Measurements from ENCODE around the gene CHST13.

The CHST13 gene, protein sequence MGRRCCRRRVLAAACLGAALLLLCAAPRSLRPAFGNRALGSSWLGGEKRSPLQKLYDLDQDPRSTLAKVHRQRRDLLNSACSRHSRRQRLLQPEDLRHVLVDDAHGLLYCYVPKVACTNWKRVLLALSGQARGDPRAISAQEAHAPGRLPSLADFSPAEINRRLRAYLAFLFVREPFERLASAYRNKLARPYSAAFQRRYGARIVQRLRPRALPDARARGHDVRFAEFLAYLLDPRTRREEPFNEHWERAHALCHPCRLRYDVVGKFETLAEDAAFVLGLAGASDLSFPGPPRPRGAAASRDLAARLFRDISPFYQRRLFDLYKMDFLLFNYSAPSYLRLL

DNA sequence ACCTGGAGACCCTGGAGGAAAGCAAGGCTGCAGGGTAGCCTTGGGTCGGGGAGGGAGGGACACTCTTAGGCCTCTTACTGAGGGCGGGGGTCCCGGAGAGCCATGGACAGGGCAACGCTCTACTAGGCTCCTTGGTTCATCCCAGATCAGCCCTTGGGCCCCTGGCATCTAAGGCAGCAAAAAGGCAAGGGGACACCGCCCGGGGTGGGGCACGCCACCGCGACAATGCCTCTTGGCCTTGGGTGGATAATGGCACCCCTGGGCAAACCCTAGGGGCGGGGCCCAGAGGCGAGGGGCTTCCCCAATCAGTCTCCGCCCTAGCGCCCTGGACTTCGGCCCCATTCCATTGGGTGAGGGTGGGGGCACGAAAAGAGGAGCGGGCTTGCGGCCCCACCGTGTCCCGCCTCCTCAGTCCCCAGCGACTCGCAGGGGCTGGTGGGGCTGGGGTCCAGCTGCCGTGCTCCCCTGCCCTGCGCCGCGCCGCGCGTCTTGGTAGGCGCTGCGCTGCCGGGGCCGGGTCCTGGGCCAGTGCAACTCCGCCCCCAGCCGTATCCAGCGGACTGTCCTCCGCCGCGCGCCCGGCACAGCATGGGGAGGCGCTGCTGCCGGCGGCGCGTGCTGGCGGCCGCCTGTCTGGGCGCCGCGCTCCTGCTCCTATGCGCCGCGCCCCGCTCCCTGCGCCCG lies at the start of gene CHST13:
CHST13 (plus strand) TSS at position 411 of the 684 bp plus-strand sequence; CDS start at position 589, 178 bp downstream.
- DNase-seq, result peak; percentile 27

DNA sequence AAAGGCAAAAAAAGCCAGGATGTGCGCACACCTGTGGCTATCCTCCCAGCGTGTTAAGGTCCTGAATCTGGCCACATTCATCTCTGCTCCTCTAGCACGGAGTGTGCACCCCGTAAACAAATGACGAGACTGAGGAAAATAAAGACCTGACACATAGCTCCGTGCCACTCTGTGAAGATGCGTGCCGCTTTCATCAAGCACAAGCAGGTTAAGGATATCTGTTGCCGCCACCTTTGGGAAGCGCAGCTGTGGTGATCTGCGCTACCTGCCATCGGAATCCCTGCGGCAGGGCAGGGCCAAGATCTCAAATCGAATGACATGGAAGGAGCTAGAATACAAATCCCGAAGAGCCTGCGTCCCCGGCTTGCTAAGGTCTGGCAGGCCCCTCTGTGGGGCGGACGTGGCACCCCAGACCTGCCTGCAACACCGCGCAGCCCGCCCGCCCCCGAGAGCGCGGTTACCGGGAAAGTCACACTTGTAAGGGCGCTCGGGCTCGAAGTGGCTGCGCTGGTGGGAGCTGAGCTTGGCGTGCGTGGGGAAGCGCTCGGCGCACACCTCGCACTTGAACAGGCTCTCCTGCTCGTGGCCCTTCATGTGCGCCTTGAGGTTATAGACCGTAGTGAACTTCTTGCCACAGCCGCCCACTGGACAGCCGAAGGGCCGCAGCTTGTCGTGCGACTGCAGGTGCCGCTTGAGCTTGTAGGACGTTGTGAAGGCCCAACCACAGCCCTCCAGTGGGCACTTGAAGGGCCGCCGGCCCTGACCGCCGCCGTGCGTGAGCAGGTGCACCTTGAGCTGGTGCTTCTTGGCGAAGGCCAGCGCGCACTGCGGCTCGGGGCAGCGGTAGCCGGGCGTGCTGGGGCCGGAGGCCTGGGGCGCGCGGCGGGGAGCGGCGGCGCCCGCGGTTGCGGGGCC lies 49.2 kb upstream of the CHST13 start:
- DNase-seq, result peak; percentile 15

DNA sequence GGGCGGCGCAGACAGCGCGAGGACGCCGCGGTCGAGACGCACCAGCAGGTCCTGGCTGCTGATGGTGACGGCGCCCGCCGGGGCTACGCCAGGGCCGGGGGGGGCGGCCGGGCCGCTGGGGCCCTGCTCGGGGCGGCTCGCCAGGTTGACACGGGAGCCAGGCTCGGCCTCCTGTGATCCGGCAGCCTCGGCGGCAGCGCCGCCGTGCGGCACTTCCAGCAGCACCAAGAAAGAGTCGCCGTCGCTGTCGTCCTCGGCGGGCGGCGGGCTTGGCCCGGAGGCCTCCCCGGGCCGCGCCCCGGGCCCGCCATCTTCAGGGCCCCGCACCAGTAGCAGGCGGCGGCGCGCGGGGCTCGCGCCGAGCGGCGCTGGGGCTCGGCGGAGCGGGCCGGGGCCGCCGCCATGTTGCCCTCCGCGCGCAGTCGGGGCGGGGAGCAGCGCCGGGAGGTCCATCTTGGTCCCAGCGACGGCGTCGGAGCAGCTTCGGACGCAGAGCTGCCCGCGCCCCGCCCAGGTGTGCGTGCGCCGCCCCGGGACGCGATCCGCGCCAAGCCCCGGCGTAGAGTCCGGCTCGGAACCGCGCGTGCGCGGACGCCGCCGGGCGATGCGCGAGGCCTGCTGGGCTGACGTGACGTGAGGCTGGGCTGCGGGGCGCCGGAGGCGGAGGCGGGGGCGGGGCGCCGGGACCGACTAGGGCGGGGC lies 48.4 kb upstream of the CHST13 start, which contains the start of gene ZXDC:
ZXDC (minus strand) TSS at position 479 of the 702 bp plus-strand sequence; CDS start at position 453, 26 bp downstream.
- DNase-seq, result peak; percentile 77

DNA sequence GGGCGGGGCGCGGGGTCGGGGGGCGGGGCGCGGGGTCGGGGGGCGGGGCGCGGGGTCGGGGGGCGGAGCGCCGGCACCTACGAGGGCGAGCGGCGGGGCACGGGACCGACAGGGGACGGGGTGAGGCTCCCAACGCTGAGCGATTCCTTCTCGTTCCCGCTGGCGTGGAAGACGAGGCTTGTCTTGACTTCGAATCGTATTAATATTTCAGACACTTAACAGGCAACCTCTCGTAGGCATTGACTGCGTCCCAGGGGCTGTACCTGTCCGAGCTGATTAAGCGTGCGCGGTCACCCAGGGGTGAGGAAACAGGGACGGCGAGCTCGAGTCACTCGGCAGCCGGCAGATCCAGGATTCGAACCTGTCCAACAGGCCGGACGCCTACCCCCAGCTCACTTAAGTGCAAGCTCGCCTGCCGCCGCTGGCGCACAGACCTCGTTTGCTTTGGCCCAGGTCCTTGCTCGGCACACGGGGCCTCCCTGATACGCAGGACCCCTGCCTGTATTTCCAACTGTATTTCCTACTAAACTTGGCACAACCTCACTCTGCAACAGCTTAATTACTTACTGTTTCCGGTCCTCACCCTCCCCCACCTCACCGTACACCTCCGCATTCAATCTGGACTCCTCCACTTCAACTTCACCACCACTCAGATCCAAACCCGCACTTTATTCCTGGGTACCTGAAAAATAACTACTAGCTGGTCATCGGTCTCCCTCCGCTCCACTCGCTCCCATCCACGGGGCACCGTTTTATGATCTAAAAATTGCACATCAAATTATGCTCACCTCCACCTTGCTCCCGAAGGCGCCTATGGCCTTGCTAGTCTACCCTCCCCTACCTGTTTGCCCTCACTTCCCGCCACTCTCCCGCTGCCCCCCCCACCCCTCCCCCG lies 47.5 kb upstream of the CHST13 start:
- DNase-seq, result no peak

DNA sequence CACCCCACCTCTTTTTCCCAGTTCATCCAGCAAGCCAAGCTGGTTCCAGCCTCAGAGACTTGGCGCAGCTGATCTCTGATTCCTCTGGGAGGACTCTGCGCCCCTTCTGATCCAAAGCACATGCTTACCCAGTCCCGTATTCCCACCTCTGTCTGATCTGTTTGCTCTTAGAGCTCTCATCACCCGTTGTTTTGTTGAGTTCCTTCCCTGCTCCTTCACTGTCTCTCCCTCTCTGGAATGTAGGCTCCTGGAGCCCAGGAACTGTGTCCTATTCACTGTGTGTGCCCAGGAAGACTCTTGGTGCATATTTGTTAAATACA lies 46.9 kb upstream of the CHST13 start:
- no peak for DNase-seq

DNA sequence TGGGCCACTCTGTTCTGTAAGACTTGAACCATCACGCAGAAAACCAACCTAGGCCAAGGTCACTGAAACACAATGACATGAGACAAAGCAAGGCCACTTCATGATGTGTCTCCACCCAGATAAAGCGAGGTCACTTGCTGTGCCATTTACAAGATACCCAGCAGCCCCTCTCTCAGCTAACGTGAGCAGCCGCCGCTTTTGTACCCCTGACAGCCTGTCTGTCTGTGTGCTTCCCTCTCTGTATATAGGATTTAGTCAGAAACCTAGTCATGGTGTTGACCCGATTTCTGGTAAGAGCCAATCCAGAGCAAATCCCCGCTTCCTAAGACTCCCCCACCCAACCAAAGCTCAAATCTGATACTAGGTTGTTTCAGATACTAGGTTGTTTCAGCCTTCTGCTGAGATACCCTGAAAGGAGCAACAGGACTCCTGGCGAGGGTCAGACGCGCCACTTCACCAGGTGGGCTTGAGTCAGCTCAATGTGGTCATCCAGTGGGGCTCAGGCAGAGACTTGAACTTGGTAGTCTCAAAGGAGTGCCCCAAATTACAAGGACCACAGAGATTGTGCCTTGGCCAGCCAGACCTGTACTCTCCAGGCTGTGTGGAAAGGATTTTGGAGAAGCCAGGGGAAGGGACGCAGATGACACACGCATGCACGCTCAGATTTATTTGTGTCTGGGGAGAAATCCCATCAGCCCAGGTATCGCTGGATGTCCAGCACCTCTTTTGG lies 45.2 kb upstream of the CHST13 start:
- no peak for DNase-seq

DNA sequence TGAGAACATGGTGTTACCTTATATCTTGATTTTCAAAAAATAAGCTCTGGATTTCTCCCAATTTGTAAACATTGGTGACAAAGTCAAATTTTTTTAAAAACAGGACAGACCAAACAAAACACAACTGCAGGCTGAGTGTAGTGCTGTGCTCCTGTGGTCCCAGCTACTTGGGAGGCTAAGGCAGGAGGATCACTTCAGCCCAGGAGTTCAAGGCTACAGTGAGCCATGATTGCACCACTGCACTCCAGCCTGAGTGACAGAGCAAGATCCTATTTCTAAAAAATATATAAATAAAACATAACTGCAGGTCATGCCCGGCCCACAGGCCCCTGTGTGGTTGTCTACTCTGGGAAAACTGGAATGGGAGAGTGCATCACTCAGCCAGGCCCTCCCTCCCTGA lies 44.3 kb upstream of the CHST13 start:
- no peak for DNase-seq

DNA sequence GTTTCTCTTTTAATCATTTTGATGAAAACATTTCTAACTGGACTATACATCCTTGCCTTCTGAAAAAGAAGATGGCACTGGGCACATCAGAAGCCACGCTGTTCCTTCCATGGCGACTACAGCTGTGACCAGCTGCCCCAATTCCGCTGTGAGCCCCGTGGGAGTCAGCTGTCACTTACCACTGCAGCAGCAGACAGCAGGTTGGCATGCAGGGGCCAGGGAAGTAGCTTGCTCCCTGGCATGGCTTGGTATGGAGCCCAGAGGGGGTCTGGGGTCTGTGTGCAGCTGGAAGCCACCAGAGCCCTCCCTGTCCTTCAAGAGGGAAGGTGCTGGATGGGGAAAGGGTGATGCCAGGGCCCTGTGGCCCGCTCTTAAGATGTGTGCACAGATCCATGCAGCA lies 43.7 kb upstream of the CHST13 start:
- DNase-seq, result no peak

DNA sequence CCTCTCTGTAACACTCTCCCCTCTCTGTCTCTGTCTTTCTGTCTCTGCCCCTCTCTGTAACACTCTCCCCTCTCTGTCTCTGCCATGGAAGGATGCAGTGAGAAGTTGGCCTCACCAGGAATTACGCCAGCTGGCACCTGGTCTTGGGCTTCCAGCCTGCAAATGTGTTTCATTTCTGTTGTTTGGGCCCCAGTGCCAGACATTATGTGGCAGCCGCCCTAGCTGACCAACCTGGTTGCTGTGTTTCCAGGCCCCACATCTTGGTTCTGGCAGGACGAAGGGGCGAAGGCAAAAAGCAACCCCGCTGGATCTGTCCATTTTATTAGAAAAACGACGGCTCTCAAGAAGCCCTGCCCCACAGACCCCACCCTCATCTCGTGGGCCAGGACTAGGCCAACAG lies 43.1 kb upstream of the CHST13 start:
- DNase-seq, result no peak

DNA sequence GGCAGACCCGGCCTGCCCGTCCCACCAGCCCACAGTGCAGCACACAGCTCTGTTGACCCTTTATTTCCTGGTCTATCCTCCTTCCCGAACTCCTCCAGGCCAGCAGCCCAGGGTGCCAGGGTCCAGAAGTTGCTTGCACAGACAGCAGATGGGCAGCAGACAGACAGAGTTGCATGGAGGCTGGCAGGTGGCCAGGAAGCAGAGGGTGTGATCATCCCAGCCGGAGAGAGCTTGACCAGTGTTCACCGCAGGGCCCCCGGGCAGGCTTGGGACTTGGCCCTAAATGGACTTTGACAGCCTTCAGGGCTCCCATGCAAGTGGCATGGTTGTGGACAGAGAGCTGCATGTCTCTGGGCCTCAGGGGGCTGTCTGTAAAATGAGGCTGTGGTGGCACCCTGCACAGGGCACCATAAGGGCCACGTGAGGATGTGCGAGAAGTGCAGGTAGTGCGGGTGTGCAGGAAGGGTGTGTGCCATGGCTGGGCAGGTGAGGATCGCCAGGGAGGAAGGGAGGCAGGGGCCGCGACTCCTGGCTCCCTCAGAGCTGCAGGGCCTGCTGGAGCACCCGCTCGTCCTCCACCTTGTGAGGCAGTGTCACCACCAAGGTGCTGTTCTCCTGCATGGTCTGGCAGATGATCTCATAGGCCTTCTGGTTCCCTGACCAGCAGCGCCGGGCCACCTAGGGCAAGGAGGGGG lies 42.0 kb upstream of the CHST13 start:
- DNase-seq, result no peak

DNA sequence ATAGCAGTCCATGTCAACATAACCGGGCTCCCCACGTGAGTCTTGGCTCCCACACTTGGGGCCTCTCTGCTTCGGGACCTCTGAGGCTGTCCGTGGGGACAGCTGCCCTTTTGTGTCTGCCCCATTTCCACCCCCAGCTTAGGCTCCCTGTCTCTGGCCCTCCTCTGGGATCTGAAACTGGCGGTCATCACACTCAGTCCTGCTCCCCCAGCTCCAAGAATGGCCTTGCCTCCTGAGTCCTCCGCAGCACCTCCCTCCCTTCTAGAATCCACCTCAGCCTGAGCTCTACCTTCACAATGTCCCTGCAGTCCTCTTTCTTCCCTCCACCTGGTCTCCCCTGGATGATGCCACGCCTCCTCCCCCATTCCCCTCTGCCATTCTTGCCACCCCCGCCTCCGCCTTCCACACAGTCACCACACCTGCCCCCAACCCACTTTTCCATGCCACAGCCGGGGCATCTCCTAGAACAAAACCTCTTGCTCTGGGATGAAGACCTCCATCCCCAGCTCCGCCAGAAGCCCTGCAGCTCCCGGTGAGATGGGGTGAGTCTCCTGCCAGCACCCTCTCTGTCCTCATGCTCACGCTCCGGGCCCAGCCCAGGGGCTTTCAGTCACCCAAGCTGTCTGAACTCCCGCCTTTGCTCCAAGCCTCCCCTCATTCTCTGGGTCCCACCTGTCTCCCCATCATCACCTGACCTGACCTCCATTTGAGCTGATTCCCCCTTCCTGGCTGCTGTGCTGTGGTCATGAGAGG lies 41.3 kb upstream of the CHST13 start:
- DNase-seq, result no peak

DNA sequence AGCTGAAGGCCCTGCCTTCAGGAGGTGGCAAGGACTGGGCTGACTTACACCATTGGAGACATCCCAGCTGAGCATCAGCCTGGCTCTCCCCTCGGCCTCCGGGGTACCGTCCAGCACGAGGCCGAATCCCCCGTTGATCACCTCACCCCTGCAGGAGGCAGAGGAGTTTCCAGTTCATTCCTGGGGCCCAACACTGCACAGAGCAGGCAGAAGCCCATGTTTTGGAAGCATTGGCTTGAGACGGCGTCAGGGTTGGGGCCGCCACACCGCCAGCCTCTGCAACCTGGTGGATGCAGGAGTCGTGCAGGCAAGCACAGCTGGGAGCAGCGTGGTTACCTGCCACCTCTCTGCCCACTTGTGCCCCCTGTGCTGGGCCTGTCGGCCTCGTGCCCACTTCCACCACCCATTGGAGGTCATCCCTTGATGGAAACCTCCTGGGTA lies 40.6 kb upstream of the CHST13 start:
- no peak for DNase-seq

DNA sequence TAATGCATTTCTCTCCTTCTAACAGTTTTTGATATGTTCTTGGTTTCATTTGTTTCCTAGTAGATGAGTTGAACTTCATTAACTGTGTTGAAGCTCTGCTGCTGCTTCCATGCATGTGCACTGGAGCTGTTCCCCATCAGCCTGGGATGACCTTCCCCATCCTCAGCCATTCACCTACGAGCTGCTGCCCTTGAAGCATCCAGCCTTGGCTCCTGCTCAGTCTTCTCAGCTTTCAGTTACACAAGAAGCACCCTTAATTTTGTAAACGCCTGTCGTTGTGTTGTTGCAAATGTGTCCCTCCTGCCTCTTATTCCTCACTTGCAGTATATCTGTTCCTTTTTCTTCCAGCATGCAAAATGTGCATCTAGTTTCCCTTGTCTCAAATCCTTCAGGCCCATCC lies 39.8 kb upstream of the CHST13 start:
- no peak for DNase-seq

DNA sequence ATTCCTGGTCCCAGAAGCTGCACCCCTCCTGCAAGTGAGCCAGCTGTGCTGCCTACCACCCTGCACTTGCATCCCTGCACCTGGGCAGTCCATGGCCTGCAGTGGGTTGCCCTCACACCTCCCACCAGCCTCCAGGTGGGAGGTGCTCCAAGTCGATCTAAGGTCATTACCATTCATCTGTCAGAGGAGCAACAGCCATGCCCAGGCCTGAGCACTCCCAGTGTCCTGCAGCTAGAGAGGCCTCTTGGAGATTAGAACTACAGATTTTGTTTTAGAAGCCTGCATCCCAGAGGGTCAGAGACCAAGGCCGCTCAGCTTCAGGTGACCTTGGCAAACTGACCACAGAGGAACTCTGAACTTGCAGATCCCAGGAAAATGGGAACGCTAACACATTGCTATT lies 39.3 kb upstream of the CHST13 start:
- no peak for DNase-seq

DNA sequence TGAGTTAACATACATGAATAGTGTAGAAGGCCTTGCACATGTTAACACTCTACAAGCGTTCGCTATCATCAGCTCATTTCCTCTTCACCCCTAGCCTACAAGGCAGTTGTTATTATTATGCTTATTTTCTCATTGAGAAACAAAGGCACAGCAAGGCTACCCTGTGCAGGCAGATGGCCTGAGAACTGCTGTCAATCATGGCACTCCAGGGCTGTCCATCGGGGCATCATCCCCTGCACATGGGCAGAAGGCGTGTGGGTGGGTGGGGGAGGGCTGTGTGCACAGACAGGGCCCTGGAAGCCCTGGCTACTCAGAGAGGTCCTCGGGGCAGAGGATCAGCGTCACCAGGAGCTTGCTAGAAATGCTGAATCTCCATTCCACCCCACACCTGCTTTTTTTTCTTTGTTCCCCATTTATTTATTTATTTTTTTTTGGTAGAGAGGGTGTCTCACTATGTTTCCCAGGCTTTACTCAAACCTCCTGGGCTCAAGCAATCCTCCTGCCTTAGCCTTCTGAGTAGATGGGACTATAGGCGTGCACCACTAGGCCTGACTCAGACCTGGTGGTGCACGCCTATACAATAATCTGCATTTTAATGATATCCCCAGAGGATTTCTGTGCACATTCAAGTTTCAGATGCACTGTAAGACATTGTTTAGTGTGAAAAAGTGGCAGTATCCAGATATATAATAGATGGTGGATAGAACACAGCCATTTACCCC lies 38.6 kb upstream of the CHST13 start:
- no peak for DNase-seq

DNA sequence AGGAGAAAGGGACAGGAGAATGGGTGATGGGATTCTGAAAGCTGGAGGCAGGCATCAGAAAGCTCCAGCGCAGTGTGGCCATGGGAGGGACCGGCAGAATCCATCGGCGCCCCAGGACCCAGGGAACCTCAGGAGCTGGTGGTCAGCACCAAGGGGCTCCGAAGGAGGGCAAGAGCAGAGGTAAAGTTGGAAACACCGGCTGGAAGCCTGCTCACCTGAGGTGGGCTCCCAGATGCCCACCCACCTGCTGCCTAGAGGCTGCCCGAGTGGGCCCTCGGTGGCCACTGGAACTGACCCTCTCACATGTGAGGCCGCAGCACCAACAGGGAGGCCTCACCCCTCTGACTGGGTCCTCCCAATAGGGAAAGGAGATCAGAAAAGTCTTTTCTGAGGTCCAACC lies 38.0 kb upstream of the CHST13 start:
- no peak for DNase-seq

DNA sequence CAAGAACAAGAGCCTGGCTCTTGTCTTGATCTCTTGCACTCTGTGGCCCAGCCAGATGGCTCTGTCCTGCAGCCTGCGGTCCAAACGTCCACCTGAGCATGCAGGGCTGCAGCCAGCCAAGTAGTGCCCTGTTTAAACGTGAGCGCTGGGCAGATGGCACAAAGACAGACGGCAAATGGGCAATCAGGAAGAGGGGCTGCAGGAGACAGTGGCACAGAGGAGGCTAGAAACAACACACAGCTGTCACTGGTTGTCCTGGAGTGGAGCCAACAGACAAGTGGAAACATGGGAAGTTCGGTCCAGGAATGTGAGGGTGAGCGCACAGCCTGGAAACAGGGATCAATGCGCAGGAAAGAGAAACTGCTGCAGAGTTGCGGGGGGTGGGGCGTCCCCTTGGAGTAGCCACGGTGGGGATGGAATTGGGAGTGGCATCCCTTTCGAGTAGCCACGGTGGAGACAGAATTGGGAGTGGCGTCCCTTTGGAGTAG lies 37.6 kb upstream of the CHST13 start:
- DNase-seq, result no peak

DNA sequence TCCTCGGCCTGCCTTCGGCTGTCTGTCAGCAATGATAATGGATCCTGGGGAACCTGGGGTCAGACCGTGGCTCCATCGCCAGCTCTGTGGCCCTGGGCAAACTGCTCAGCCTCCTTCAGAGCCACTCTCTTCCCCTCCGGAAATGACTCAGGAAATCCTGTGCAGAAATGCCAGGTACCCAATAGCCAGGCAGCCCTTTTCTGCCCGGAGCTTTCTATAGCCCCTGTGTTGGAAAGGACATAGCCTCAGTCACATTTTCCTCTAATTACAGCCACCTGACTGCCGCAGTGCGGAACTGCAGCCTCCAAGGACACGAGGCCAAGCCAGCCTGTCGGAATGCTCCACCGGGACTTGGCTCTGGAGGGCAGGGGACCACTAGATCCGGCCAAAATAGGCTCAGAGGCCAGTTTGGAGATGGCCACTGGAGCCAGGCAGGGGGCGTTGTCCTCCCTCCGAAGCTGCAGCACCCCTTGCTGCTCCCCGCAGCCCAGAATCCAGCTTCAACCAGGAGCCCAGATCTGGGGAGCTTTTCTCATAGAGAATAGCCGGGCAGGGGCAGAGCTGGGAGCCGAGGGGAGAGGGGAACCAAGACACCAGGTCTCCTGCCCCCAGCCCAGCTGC lies 36.7 kb upstream of the CHST13 start:
- no peak for DNase-seq
